NCI-H446 (cell line): ENCODE data around the gene OR2H1.

Source experiments
- DNase-seq, 2 experiments: peaks; one replicate each; lab custom pipeline; 2025; lab: John Stamatoyannopoulos, UW

OR2H1 gene

DNA sequence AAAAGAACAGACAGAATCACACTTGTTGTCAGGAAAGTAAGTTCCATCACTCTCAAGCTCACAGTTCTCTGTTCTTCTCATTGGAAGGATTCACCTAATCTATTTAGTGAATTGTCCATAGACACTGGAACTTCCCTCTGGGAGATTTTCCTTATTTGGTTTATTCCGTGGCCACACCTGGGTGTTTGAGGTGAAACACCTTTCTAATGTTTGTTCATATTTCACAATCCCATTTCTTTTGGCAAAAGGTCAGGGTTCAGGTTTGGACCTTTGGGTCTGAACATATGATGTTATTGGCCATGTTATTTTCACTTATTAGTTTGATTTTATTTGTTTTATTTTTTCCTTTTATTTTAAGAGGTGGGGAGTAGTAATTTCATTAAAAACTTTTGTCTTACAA is 26.8 kb downstream of the OR2H1 start:
- no peak for DNase-seq

DNA sequence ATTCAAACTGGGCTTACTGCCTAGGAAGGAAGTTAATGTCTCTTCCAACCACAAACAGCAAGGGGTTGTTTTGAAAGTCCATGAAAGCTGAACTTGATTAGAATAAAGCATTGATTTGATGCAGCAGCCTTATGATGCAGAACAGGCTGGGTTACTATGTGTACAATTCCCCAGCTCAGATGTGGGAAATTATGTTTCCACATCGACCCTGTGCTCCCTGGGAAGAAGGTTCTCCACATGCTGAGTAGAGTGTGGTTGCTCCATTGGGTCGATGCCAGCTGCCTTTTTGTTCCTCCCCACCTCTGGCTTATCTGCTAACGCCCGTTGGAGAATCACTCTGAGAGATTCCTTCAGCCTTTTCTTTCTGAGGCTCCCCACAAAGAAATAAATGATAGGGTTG is 29.6 kb downstream of the OR2H1 start:
- no peak for DNase-seq

DNA sequence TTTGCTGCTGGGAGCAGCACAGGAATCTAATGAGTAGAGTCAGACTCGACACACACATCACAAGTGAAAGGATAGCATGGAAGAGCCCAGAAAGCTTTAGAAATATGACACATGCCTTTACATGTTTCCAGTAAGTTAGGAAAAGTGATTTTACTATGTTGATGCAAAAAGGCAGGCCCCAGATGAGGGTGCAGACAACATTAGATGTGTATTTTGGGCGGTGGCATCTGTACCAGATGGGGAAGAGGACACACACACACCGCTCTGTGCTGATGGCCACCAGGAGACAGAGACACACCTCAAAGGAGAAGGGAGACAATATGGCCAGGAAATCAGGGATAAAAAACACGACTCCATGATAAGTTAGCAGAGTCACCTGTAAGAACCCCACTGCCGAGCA is 30.2 kb downstream of the OR2H1 start:
- no peak for DNase-seq

DNA sequence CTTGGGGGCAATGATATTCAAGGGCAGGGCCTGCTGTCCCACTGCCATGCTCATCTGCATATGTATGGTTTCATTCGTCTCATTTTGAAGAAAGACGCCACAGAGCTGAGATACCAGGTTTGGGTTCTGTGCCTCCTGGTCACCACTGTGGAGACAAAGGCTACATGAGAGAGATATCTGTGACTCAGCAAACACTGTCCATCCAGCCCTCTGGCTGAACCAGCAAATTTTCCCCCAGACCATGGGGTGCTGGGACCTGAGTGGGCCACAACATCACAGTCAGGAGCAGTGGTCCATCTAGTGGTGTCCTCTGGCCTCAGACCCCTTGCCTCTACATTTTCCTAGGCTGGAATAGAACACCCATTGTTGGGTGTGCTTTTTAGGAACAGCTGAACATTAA is 30.7 kb downstream of the OR2H1 start, which contains the start of gene MAS1L:
TSS of gene MAS1L (minus strand) at position 297 of the 400 bp plus-strand sequence. CDS start at position 243, 54 bp downstream.
- DNase-seq = no peak

DNA sequence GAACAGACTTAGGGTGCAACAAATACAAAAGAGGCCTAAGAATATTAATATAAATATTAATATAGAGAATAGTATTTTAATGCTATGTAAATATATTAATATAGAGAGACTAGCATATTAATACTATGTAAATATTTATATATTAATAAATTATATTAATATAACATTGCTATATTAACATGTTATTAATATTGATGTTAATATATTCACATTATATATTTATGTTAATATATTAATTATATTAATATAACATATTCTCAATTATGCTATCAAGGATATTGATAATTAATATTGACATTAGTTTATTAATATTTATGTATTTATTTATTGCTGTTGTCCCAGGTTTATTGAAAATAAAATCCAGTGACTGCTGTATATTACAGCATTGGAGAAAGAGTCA is 31.9 kb downstream of the OR2H1 start:
- DNase-seq = no peak

DNA sequence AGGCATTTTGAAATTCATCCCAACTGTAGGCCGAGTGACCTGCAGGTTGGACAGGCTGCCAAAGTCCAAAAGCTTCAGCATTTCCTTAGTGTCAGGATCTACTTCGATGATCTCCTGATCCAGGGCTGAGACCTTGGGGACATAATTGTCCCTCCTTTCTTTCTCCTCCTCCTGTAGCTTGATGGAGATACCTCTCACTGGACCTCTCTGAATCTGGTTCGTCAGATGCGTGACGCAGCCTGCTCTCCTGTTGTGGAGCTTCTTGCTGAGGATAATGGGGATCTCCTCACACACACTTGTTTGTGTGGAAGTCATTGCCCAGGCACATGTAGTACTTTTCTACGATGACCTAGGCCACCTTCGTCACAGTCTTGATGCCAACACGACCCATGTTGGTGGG is 32.3 kb downstream of the OR2H1 start:
- no peak for DNase-seq

DNA sequence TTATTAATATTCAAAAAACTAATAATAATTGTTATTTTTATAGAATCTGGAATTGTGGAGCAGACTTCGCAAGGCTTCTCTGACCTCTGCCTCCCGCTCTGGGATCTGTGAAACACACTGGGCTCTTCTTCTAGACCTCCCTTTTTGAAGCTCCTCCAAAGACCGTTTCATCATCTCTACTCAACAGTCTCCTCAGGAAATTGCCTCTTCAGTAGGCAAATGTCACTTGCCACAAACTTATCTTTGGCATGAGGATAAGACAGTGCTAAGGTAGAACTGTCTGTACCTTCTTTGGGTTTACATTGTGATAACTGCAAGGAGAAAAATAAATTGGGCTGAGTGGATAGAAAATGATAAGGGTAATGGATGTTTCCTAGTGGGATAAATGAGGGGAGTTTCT is 33.1 kb downstream of the OR2H1 start:
- no peak for DNase-seq

DNA sequence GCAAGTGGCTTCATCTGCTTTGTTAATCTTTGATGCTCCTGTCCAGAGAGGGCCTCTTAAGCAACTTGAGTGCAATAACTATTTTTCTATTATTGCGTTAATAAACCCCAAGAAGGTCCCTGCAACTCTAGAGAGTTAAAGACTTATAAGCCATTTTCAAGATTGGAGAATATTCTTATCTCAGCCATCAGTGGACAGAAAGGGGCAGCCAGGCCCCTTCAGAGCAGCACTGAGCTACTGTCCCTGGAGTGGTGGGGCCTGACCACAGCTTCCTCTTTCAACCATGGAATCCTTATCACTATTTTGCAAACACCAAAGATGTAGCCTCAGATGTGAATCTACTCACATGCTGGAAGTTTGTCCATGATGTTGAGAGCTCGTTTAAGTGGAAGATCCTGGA is 33.6 kb downstream of the OR2H1 start:
- no peak for DNase-seq

DNA sequence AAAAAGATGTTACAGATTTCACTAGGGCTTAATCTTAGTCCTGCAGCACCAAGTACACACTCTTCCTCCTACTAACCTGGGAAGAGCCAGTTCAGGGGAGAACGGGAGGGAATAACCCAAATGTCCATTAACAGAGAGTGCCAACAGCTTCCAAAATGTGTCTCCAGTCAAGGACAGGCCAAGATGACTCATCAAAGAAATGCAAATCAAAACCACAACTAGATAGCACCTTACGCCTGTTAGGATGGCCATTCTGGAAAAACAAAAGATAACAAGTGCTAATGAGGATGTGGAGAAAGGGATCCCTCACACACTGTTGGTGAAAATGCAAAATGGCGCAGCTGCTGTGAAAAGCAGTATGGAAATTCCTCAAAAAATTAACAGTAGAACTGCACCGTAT is 34.6 kb downstream of the OR2H1 start:
- no peak for DNase-seq

DNA sequence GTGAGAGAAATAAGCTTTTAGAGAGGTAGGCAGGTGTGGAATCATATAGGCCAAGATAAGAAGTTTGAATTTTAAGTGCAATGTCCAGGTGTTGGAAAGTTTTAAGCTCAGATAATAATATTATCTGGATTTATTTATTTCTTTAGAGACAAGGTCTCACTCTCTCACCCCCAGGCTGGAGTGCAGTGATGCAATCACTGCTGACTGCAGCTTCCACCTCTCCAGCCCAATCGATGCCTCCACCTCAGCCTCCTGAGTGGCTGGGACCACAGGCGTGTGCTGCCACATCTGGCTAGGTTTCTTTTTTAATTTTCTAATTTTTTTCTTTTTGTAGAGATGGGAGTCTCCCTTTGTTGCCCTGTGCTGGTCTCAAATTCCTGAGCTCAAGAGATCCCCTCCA is 36.3 kb downstream of the OR2H1 start:
- no peak for DNase-seq

DNA sequence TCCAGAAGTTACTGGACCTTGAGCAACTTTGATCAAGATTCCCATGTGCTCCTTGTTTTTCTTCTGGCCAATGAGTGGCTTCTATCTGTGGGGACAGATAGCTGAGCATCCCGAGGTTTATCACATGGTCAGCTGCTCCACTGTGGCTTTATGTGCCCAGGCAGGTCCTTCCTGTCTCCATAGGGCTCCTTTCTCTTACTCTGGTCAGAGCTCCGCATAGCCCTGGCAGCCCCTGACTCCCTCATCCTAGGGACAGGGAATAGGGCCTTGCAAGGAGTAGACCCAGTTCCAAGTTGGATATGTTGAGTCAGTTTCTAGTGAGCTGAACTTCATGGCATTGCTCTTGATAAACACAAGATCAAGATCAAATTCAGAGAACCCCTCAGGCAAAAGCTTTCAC is 37.2 kb downstream of the OR2H1 start:
- DNase-seq = no peak

DNA sequence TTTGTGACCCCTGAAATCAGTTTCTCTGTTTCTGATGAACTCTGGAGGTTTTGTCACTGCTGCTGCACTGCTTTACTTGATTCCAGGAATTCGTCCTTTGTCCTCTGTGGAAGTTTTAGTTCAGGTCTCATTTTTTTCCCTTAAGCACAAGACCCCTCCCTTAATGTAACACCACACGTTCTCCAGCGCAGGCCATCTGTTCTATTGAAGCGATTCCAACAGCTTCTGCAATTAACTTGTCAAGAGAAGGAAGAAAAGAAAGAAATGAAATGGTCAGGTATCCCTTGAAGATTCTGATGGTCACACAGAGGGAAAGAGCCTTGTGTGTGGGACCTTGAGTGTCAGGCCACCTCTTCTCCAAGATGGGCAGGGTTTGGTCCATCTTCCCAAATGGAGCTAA is 38.6 kb downstream of the OR2H1 start:
- DNase-seq = peak in 1 of 2 experiments; percentile 8

DNA sequence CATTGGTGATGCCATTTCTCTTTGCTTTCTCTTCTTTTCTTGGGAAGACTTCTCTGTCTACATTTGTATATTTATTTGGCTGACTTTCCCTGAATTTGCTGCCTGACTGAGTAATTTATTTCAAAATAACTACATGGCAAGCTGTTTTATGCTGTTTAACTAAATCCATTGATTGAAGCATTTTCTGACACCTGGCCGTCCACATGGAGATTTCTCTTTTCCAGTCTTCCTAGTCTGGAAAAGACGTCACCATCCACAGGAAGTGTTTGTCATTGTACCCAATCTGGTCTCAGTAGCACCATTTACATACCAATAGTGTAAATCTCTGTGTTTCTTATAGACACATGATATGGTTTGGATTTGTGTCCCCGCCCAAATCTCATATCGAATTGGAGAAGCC is 40.0 kb downstream of the OR2H1 start:
- DNase-seq = no peak

DNA sequence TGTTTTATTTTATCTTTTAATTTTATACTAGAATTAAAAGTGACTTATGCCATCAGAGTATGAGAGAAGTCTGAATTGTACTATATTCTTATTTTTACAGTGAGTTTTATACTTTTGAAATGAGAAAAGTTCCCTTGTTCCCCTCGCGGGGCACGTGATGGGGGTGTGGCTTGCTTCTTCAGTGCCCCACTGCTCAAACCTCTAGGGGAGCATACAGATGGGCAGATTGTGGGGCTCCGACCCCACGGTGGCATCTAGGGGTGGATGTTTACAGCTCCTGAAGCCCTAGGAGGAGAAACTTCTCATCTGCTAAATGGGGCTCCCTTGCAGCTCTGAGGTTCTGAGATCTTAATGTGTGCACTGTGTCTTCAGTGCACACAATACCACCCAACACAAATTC is 42.7 kb downstream of the OR2H1 start:
- no peak for DNase-seq

DNA sequence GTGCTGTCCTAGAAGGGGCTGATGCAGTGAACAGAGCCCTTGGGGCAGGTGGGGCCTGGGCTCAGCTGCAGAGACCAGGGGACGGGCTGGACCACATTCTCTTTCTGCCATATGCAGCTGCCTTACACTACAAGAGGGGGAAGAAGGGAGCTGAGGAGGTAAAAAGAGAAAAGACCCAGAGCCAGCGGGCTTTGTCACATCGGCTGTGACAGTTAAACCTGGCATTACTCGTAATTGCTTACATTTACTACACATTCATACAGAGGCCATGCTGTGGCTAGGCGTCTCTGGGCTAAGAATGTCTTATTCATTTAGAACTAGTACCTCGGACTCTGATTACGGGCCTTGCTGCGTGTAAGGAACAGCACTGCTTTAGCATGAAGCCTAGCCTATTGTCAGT is 43.6 kb downstream of the OR2H1 start:
- no peak for DNase-seq

DNA sequence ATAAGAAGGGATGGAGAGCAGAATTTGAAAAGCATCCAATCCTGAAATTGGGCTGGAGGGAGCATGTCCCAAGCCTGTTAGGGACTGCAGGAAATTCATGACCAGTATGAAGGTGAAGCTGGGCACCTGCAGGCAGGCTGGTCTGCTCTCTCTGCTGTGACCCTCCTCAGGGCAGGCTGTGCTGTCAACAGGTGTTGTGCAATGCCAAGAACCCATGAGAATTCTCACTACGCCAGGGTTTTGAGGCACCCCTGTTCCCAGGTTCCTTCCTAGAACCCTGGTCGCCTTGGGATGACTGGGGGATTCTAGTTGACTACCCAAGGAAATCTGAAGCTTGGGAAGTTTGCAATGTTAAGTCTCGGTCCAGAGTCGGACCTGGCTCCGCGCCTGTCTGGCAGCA is 44.2 kb downstream of the OR2H1 start:
- DNase-seq = no peak

DNA sequence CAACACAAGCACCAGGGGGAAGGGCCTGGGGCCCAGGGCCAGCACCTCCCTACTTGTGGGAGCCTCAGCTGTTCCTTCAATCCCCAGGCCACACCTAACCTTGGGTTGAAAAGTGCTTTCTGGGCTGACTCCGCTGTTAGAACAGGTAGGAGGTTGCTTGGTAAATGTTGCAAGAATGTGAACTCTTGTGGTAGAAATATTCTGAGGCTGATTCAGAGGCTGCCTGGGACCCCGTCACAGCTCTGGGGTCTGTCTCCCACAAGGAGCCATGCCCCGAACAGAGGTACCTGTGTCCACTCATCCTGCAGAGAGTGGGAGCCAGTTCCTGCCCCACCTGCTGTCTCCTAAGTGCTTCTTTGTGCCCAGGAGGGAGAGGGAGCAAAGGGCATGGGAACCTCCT is 45.2 kb downstream of the OR2H1 start:
- no peak for DNase-seq

DNA sequence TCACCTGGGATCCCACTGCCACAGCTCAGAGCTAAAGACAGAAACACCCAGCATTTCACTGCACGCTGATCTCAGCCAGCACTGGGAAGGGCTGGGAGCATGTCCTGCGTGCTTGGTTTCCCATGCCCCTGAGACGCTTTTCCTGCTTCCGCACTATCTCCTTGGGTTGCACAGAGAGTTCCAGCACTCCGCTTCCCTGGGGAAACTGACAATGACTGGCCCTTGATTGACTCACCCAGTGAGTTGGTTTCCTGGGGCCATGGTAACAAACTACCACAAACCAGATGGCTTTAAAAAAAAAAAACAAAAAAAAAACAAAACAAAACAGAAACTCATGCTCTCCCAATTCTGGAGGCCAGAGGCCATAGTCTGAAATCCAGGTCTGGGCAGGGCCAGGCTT is 45.6 kb downstream of the OR2H1 start:
- DNase-seq = no peak

DNA sequence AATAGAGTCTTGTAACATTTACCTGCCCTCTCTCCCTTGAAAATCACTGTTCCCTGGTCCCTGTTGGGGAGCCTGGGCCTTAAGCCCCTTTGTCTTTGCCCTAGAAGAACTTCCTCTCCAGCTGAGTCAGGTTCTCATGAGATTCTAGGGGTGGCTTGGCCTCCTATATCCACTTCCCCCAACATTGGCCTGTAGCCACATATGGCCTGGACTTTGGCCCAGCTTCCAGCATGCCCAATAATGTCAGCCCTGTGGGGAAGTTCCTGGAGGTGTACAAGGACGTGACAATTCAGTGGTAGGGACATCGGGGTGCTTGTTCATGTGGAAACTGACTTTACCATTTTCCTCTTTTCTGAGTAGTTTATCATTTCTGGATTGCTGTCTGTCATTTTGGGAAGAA is 48.0 kb downstream of the OR2H1 start:
- DNase-seq = no peak

DNA sequence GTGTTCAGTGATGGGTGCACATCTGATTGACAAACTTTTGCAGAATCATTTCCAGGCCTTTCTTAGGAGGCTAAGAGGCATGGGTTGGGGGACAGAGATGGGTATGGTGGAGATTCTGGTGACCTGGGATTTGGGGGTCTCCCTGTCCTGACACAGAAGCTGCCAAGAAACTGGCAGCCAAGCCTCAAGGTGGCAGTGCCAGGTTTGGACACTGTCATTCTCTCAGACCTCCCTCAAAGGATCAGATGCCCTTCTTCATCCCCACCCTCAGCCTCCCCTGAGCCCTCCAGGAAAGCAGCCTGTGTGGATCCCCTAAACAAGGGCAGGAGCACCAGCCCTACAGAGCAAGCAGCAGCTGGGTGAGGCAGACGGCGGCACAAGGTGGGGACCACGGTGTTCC is 48.9 kb downstream of the OR2H1 start:
- DNase-seq = no peak

DNA sequence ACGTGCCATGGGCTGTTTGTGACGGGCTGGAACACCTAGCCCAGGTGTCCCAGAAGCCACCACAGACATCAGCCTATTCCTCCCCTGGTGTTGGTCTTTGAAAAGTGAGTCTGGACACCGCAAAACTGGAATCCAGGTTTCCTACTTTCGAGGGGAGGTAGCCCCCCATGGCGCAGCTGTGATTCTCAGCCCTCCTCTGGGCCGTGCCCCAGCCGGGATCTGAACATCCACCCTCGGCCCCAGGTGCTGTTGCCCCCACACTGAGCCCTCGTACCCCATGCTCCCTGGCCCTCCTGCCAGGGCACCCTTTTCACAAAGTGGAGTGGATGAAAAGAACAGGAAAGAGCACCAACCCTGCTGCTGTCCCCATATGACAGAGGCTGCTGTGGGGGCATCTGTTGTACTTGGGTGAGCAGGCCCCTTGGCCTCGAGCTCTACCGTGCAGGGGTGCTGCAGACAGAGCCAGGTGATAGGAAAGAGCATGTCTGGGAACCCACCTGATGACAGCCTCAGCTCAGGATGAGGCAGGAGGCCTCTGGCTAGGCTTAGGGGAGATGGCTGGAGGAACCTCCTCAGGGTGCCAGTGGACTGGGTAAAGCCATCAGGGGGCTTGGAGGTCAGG is 49.6 kb downstream of the OR2H1 start:
- no peak for DNase-seq

DNA sequence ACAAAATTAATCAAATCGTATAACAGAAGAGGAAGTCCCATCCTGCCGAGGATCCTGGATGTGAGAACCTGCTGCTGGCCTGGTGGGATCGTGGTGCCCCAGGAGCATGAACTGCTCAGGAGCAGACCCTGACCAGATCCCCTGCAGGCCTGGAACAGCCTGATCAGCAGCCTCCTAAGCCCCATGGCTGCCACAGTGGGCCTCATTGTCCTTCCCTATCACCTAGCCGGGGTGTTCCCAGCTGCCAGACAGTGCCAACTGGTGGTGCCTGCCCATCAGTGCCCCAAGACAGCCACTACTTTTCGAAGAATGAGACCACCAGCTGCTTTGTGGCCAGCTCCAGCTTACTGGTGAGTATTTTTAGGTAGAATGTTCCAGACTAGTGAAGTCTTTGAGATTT is 50.4 kb downstream of the OR2H1 start:
- no peak for DNase-seq

DNA sequence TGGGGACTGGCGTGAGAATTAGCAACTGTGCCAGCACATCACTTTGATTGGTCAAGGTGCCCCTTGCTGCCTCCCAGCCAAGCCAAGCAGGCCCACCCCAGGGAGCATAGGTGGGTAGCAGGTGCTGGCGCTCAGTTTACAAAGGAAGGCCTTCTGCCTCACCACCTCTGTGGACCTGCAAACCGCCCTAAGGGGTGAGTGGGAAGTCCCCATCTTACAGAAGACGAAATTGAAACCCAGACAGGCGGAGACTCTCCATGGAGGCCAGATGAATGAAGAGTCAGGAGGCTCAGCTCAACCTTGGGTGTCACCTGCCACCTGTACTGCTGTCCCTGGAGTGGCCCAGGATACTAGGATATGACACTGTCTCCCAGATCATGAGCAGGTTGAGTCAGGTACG is 52.3 kb downstream of the OR2H1 start:
- DNase-seq = no peak

DNA sequence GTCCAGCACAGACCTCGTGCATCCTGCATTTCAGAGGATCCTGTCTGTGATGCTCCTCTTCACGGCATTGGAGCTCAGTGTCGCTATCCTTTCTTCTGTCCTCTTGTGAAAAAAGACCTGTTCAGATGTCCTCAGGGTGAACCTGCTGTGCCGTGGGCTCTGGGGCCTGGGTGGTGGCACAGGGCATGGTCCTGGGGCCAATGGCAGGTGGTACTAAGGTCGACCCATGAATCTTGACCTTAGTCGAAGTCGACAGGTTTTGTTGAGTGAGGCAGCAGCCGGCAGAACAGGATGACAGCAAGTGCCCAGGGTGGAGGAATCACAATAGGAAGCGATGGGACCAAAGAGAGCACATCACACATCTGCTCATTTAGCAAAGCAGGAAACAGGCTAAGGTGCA is 52.8 kb downstream of the OR2H1 start:
- DNase-seq = no peak

DNA sequence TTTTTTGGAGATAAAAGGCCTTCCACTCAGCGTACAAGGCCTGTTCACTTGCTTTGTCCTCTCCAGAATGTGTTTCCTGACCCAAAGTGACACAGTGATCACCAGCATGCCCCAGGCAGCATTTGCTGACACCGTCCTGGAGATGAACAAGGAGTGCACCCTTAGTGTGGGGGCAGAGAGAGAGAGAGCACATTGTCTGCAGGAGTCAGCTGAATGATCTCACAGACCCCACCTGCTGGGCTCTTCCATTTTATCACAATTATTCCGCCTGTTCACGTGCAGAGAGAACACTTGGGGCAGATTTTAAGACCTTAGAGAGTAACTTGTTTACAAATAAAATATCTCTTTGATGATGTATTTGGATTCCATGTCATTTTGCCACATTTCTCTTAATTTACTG is 53.2 kb downstream of the OR2H1 start:
- no peak for DNase-seq
